DOHH2 (cell line): ENCODE measurements around the gene ADGRG4.

Source experiments
- H3F3A ChIP-seq: fragments of 200-600 bp; sonication (generic), shearing (Covaris generic); 2 replicates; pipeline ENCODE4 v1.6.0; 2016; ENCODE audit warnings: antibody characterized with exemption, mild to moderate bottlenecking; ENCODE audit not compliant: control insufficient read depth, insufficient read depth
- H3K27ac ChIP-seq: fragments of 200-600 bp; sonication (generic); 2 replicates; pipeline ENCODE4 v1.5.1; 2014; ENCODE audit warnings: low read depth, mild to moderate bottlenecking, low read length, moderate library complexity
- H3K27me3 ChIP-seq: fragments of 200-600 bp; sonication (generic); 2 replicates; pipeline ENCODE4 v1.6.1; 2014; ENCODE audit warnings: mild to moderate bottlenecking, low read length, mixed read lengths; ENCODE audit not compliant: control insufficient read depth
- H3K36me3 ChIP-seq: fragments of 200-600 bp; sonication (generic); 2 replicates; pipeline ENCODE4 v1.6.1; 2014; ENCODE audit warnings: mild to moderate bottlenecking, low read length, moderate library complexity, mixed read lengths; ENCODE audit not compliant: control insufficient read depth
- H3K4me1 ChIP-seq: fragments of 200-600 bp; sonication (generic); 2 replicates; pipeline ENCODE4 v1.6.1; 2014; ENCODE audit warnings: mild to moderate bottlenecking, low read length, mixed read lengths; ENCODE audit not compliant: control insufficient read depth
- H3K4me2 ChIP-seq: fragments of 200-600 bp; sonication (generic); 2 replicates; pipeline ENCODE4 v1.6.0; 2014; ENCODE audit warnings: mild to moderate bottlenecking, low read length, moderate library complexity
- H3K4me3 ChIP-seq: fragments of 200-600 bp; sonication (generic); 2 replicates; pipeline ENCODE4 v1.5.1; 2014; ENCODE audit warnings: mild to moderate bottlenecking, low read length, mixed read lengths
- H3K79me2 ChIP-seq: fragments of 200-600 bp; sonication (generic); 2 replicates; pipeline ENCODE4 v1.6.1; 2014; ENCODE audit warnings: mild to moderate bottlenecking, low read length, mixed read lengths; ENCODE audit not compliant: control insufficient read depth
- H3K9me2 ChIP-seq: fragments of 200-600 bp; sonication (generic); replicated peaks from 2 replicates; pipeline ENCODE4 v1.6.1; 2014; ENCODE audit warnings: mild to moderate bottlenecking, low read length, mixed read lengths; ENCODE audit not compliant: control insufficient read depth
- H3K9me3 ChIP-seq: fragments of 200-600 bp; sonication (generic); 2 replicates; pipeline ENCODE4 v1.6.1; 2014; ENCODE audit warnings: antibody characterized with exemption, low read length, mixed read lengths; ENCODE audit not compliant: control insufficient read depth, insufficient read depth
- H4K20me1 ChIP-seq: fragments of 200-600 bp; sonication (generic); 2 replicates; pipeline ENCODE4 v1.6.0; 2014; ENCODE audit warnings: low read depth, mild to moderate bottlenecking, antibody characterized with exemption, low read length, moderate library complexity; ENCODE audit not compliant: control insufficient read depth, insufficient read depth
- CTCF ChIP-seq: fragments of 200-600 bp; sonication (generic); IDR thresholded peaks from one replicate; pipeline ENCODE4 v1.5.1; 2014; ENCODE audit warnings: antibody characterized with exemption, mild to moderate bottlenecking, low read depth, low read length; ENCODE audit not compliant: poor library complexity, severe bottlenecking
- EZH2phosphoT487 ChIP-seq: fragments of 200-600 bp; sonication (generic); IDR thresholded peaks from 2 replicates; pipeline ENCODE4 v1.6.1; 2017; ENCODE audit warnings: borderline replicate concordance, mild to moderate bottlenecking, antibody characterized with exemption, low read length, moderate library complexity, mixed read lengths

Gene ADGRG4

GRCh38 chrX:136450050-136450830 lies 149.5 kb downstream of the ADGRG4 start:
- Histone ChIP-seq H3K4me3 (no peak overlapping the region), H3K4me1 (no peaks in the 10 kb centered on the region), H3K79me2 (no peaks in the 10 kb centered on the region), H3K9me3 (no peaks in the 10 kb centered on the region), H3K9me2 (no peaks in the 10 kb centered on the region), H3K4me2 (no peak overlapping the region), H3K27ac (no peak overlapping the region), H3K27me3 (no peaks in the 10 kb centered on the region), H3F3A (no peaks in the 10 kb centered on the region), H4K20me1 (no peaks in the 10 kb centered on the region), H3K36me3 (no peaks in the 10 kb centered on the region)
- TF ChIP-seq CTCF (no peak), EZH2phosphoT487 (no peak)

GRCh38 chrX:136452614-136453013 lies 151.9 kb downstream of the ADGRG4 start:
- no peak overlapping the region for H3K4me3 ChIP-seq
- no peaks in the 10 kb centered on the region for H3K36me3 ChIP-seq
- H3F3A ChIP-seq: no peaks in the 10 kb centered on the region
- H3K79me2 ChIP-seq: no peaks in the 10 kb centered on the region
- H3K27ac ChIP-seq: no peak overlapping the region
- H4K20me1 ChIP-seq: no peaks in the 10 kb centered on the region
- H3K4me1 ChIP-seq: no peaks in the 10 kb centered on the region
- H3K4me2 ChIP-seq: no peak overlapping the region
- H3K27me3 ChIP-seq: no peaks in the 10 kb centered on the region
- no peaks in the 10 kb centered on the region for H3K9me2 ChIP-seq
- no peak for TF ChIP-seq EZH2phosphoT487
- no peak for TF ChIP-seq CTCF
- H3K9me3 ChIP-seq: no peaks in the 10 kb centered on the region

GRCh38 chrX:136453114-136453513 lies 152.4 kb downstream of the ADGRG4 start:
- Histone ChIP-seq H3K79me2 (no peaks in the 10 kb centered on the region), H3K27me3 (no peaks in the 10 kb centered on the region), H3K4me3 (no peak overlapping the region), H3K9me2 (no peaks in the 10 kb centered on the region), H3K4me1 (no peaks in the 10 kb centered on the region), H3K36me3 (no peaks in the 10 kb centered on the region), H3F3A (no peaks in the 10 kb centered on the region), H3K27ac (no peak overlapping the region), H4K20me1 (no peaks in the 10 kb centered on the region), H3K4me2 (no peak overlapping the region), H3K9me3 (no peaks in the 10 kb centered on the region)
- no peak for TF ChIP-seq EZH2phosphoT487
- TF ChIP-seq CTCF: no peak
